GM12801 (cell line): ENCODE results near the gene VASH2.

ENCODE experiments used
- TF ChIP-seq, protein P1 (sequence below): IDR thresholded peaks from one replicate; pipeline ENCODE4 v1.5.1; 2011; ENCODE audit warnings: control low read depth; ENCODE audit not compliant: insufficient read length; ENCODE audit errors: extremely low read depth

Gene VASH2

DNA sequence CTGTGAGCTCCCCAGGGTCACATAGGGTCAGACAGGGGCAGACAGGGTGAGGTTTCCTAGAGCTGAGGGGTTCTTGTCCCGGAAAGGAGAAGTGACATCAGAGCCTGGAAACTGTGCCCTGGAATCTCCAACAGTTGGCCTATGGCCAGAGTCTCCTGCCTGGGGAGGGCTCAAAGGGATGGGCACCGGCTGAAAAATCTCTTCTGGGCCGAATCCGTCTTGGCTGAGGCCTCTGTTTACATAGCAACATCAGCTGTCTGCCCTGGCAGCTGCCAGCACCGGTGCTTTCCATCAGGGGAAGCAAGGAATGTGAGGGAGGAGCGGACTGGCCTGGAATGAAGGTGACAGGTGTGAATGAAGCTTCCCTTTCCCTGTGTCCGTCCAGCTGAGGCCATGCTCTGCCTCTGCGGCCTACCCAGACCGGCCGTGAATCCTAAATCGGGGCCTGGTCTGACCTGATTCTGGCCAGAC is 30.7 kb downstream of the VASH2 start:
- TF ChIP-seq, protein P1, sequence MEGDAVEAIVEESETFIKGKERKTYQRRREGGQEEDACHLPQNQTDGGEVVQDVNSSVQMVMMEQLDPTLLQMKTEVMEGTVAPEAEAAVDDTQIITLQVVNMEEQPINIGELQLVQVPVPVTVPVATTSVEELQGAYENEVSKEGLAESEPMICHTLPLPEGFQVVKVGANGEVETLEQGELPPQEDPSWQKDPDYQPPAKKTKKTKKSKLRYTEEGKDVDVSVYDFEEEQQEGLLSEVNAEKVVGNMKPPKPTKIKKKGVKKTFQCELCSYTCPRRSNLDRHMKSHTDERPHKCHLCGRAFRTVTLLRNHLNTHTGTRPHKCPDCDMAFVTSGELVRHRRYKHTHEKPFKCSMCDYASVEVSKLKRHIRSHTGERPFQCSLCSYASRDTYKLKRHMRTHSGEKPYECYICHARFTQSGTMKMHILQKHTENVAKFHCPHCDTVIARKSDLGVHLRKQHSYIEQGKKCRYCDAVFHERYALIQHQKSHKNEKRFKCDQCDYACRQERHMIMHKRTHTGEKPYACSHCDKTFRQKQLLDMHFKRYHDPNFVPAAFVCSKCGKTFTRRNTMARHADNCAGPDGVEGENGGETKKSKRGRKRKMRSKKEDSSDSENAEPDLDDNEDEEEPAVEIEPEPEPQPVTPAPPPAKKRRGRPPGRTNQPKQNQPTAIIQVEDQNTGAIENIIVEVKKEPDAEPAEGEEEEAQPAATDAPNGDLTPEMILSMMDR, result no peak

DNA sequence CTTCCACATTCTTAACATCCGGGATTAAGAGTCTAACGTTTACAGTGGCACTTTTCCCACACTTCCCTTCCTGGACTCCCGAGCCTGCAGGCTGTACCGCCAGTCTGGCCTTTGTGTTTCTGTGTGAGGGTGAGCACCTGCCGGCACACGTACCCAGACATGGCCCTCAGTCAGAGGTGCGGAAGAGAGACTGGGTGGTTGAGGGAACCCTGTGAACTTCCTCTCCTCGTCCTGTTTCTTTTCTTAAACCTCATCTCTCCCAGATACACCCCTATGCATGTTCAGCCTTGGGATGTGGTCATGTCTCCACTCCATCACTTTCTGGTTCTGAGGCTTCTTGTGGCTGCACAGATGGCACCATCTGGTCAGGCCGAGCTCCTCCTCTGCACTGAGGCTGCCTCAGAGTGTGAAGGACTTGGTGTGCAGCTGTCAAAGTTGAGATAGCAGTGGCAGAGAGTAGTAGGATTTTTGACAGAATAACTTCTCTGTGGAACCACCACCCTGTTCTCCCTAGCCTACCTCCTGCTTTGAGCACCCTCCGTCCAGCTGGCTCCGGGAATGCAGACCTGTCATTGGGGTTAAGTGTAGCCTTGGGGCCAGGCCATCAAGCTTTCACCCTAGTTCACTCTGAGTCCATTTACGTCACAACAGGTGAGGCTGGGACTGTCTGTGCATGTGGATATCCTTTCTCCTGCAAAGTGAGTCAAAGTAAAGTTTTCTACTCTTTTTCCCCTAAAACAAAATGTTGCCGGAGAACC is 31.4 kb downstream of the VASH2 start:
- TF ChIP-seq, protein P1, result no peak

DNA sequence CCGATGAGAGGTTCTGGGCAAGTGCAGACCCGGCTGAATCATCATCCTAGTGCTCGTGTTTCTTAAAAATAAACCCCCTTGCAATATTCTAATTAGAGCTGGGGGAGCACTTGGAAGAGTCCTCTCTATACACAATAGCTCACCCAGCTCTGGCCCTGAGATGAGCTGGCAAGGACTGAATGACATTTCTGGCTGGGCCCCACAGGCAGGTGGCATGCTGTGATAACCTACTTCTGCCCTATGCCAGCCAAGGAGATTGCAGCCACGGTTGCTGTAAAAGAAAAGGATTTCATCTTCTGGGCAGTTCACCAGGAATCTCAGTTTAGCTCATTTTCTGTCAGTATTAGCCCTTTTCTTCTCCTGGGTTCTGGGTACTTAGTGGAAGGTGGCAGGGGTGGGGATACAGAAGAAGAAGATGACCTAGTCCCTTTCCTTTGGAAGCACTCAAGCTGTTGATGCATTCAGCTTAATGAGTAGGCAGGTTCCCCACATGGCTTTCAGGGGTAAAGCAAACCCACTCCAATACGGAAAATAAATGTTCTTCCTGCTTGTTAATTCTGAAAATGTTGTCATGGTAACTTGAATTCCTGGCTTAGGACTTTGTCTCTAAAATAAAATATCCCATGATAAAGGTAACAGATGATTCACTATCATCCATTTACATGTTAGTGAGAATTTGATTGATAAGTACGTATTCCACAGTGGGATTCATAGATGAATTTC is 32.2 kb downstream of the VASH2 start:
- TF ChIP-seq, protein P1, result no peak

DNA sequence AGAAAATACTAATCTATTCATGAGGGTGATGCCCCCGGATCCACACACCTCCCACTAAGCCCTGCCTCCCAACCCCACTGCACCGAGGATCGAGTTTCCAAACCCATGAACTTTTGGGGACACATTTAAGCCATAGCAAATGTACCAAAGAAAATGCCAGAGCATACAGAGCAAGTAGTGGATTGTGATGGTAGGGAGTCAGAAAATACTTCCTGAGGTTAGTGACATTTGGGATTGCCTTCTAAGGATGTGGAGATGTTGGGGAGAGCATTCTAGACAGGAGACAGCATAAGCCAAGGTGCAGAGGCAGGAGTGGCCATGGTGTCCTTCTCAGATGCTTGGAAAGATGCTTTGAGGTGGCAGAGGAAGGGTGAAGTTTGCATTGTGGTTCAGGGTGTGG is 33.1 kb downstream of the VASH2 start:
- TF ChIP-seq, protein P1, result no peak

DNA sequence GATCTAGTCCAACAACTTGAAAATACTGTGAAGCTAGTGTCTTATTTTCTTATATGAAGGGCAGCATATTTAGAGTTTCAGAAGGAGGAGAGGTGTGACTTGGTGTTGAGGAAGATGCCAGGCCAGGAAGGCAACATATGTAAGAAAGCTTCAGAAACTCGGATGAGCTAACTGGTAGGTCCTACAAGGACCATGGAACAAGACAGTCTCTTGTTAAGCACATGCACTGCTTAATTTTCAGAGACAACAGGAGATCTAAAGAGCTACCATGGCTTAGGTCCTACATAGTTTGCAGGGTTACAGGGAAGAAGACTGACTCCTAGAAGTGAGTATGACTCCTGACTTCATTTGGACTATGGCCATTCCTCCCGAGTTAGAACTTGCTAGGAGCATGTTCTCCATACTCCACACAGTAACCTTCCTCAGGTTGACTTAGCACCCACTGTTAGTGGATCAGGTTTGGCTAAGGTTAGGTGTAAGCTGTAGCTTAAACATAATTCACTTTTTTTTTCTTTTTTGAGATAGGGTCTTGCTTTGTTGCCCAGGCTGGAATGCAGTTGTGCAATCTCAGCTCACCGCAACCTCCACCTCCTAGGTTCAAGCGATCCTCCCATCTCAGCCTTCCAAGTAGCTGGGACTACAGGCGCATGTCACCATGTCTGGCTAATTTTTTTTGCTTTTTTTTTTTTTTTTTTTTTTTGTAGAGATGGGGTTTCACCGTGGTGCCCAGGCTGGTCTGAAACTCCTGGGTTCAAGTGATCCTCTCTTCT is 34.4 kb downstream of the VASH2 start:
- TF ChIP-seq, protein P1, result no peak

DNA sequence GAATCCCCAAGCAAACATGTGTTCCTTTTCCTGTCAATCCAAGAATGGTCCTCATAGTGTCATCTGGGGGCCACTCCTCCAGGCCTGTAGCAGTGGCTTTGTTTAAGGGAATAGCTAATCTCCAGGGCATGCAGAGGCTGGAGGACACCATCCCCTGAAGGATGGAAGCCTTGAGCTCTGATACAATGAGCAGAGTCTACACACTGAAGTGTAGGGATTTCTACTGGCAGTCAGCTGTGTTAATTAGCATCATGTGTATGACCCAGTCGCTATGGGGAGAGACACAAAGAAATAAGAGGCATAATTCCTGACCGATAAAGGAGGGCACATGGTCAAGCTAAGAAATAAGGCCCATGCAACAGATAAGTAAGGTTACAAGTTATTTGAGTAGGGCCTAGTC is 36.2 kb downstream of the VASH2 start:
- TF ChIP-seq, protein P1, result no peak

DNA sequence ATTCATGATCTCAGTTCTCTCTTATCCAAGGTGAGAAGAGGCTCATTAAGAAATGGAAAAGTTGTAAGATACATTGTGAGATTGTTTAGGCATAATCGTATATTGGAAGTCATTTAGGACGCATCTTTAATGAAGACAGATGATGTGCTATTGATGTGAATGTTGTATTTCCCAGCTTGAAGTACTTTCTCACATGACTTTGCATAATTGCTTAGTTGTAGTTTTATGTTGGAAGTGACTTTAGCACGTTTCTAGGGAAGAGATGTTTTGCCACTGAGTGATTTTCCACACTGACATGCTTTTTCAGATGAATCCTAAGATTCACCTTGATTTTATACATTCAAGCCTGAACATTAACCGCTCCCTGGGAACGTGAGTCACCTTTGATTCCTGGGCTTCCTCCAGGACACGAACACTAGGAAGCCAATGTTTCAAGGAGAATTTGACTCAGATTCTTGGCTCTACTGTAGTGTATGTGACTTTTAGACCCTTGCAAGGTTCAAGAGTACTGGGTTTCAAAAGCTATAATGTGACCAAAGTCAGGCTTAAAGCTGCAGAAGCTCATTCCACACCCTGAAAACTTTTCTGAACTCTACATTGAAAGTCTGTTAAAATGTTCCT is 37.5 kb downstream of the VASH2 start:
- TF ChIP-seq, protein P1, result no peak
